IPS-NIHi7 (cell line): ENCODE measurements around the gene CDK14.
"Not testable (repeated sequence)": the region's sequence is repeated elsewhere in the genome, so short reads cannot be mapped to it uniquely, and the experiment has no call there.

ENCODE experiments used
- DNase-seq: peaks from one replicate; pipeline ENCODE4 v3.0.0; 2012; ENCODE audit warnings: mixed read lengths; ENCODE audit errors: extremely low spot score

The CDK14 gene

GRCh38 chr7:90752051-90752450, 155.9 kb downstream of the CDK14 start:
- no peak for DNase-seq

DNA sequence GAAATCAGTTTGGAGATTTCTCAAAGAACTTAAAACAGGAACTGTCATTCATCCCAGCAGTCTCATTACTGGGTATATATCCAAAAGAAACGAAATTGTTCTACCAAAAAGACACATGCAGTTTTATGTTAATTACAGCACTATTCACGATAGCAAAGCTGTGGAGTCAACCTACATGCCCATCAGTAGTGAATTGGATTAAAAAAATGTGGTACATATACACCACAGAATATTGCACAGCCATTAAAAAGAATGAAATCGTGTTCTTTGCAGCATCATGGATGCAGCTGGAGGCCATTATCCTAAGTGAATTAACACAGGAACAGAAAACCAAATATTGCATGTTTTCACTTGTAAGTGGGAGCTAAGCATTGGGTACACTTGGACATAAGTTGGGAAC, 158.9 kb downstream of the CDK14 start:
- no peak for DNase-seq

DNA sequence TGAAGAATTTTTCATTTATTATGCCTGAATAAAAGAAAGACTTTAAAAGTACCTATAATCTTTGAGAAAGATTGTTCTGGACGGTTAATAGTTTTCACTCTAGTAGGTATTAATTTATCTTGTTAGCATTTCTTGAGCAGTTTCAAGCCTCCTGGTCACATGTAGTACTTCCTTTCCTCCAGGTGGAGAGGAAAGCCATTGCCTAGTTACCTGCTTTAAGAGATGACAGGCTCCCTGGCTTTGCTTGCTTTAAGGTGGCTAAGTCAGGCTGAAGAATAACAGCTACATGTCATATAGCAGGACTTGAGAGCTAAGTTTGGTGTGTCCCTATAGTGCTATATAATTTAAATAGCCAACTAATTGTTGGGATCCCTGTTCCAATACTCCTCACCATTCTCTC, 160.2 kb downstream of the CDK14 start:
- no peak for DNase-seq

DNA sequence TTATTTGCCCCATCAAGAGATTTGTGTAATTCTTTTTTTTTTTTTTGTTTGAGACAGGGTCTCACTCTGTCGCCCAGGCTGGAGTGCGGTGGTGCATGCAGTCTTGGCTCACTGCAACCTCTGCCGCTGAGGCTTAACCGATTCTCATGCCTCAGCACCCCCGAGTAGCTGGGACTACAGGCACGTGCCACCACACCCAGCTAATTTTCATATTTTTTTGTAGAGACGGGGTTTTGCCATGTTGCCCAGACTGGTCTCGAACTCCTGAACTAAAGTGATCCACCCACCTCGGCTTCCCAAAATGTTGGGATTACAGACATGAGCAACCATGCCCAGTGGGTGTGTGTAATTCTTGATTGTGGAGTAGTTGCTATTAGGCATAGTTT, 161.4 kb downstream of the CDK14 start:
- not testable (repeated sequence) for DNase-seq

GRCh38 chr7:90758933-90759562, 162.9 kb downstream of the CDK14 start:
- no peak for DNase-seq

- no peak for DNase-seq
Observed at GRCh38 chr7:90759710-90760109, 163.6 kb downstream of the CDK14 start.

- no peak for DNase-seq
Observed at GRCh38 chr7:90760892-90761291, 164.8 kb downstream of the CDK14 start.

DNA sequence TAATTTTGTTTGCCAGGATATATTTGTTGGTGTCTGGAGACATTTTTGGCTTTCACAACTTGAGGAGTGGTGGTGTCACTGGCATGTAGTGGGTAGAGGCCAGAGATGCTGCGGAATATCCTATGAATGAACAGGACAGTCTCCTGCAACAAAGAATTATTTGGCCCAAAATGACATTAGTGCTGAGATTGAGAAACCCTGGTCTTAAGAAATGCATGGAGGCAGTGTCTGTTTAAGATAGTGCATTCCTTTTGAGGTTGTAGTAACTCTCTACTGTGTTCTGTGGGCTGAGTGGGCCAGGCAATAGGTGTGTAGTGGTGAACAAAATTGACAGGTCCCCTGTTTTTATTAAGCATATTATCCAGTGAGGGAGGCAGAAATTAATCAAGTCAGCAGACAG, 165.5 kb downstream of the CDK14 start:
- no peak for DNase-seq

DNA sequence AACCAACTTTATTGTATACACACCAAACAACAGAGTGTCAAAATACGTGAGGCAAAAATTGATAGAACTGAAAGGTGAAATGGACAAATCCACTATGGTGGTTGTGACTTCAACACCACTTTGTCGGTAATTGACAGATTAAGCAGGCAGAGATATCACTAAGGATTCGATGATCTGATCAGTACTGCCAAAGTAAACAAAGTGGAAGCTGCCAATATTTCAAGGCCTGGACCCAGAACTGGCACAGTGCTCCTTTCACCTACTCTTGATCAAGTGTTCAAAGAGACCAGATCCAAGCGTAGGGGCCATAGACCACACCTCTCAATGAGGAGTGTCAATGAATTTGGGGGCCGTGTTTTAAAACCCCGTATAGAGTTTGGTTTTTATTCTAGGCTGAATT, 167.0 kb downstream of the CDK14 start:
- no peak for DNase-seq

- DNase-seq: peak; percentile 38
Observed at GRCh38 chr7:90764848-90765570, 168.9 kb downstream of the CDK14 start.

GRCh38 chr7:90766814-90767564, 170.9 kb downstream of the CDK14 start:
- no peak for DNase-seq

DNA sequence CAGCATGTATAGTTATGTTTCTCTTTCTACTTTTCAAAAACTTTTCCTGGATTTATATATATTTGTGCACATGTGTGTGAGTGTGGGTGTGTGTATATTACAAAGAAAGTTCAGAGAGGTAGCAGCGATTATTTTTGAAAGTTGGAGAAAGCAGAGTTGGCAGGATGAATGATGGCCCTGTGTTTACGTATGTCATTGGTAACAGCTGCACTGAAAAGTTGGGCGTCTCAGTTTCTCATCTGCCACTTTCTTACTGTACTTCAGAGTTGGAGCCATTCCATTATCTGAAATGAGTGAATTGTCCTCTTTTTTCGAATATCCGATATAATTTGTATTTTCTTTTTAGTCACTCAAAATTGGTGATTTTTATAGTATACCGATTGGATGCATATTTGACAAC, 172.2 kb downstream of the CDK14 start:
- no peak for DNase-seq

DNA sequence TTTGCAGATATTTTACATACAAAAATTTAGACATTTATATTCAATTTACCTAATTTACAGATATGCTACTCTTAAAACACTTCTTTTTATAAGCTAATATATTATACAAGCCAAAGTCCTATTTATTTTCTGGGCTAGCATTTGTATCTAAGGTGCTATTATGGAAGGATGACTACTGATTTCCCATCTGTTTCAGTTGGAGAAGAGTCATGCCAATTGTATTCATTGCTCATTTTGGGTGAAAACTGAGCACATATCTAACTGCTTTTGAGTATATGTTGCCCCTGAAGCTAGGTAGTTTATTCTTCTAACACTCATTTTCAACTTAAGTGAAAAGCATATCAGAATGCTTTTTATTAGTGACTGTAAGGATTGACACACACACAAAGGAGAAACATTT, 172.9 kb downstream of the CDK14 start:
- no peak for DNase-seq

- not testable (repeated sequence) for DNase-seq
Observed at GRCh38 chr7:90769566-90769965, 173.4 kb downstream of the CDK14 start.

- DNase-seq: no peak
Observed at GRCh38 chr7:90771281-90771680, 175.2 kb downstream of the CDK14 start.

- DNase-seq: no peak
Observed at GRCh38 chr7:90772410-90772809, 176.3 kb downstream of the CDK14 start.

DNA sequence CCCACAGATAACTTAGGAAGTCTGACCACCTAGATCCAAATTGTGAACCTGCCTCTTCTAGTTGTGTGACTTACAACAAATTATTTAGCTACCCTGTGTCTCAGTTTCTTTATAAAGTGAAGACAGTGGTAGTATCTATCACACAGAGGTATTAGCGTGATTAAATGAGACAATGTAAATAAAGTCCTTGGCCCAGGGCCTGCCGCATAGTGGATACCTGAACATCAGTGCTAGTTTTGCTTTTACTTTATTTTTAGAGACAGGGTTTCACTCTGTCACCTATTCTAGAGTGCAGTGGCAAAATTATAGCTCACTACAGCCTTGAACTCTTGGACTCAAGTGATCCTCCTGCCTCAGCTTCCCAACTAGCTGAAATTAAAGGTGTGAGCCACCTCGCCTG, 177.1 kb downstream of the CDK14 start:
- DNase-seq: no peak

GRCh38 chr7:90774706-90775105, 178.6 kb downstream of the CDK14 start:
- DNase-seq: no peak

DNA sequence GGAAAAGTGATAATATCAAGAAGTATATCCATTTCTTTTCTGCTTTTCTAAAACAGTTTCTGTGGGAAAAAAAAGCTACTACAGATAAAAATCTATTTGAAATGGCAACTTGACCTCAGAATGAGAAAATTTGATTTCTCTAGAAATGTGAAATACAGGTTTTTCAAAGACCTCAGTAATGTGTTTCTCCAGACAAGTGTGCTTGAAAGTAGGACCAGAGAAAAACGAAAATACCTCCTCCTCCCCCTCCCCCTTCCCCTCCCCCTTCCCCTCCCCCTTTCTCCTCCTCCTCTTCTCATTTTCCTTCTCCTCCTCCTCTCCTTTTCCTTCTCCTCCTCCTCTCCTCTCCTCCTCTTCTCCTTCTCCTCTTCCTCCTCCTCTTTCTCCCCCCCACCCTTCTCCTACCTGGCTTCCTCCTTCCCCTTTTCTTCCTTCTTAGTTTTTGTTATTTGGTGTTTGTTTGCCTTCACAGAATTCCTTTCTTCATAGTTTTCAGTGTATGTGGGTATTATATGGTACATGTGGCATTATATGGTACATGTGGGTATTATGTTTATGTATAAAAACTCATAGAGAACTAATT, 179.4 kb downstream of the CDK14 start:
- DNase-seq: no peak

DNA sequence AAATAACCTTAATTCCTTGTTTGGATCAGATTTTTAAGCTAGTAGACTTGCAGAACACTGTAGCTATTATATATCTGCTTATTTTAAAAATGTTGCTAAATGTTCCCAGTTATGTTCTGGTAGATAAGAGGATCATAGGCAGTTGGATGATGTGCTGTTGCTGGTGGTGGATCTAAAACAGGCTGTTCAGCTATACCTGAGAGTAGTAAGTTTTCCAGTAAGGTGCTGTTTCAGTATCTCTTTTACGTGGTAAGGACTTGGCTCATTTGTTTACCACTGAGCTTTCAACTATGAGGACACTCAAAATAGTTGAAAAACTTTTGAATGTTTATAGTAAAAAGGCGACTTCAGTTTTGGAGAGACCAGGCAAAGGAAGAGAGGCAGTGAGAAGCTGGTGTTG, 180.9 kb downstream of the CDK14 start:
- no peak for DNase-seq

DNA sequence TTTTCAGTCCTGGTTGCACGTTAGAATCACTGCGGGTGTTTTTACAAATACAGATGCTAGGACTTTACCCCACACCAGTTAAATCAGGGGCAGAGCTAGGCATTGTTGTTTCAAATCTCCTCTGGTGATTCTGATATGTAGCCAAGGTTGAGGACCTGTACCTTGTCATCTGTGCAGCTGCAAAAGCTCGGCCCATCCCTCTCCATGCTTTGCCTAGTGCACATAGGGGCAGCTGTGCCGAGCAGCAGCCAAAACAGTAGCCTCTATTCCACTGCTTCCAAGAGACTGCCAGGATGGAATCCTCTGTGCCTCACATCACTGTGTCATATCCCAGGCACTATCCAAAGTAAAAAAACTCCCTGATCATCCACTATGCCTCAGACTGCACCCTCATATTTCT, 181.3 kb downstream of the CDK14 start:
- no peak for DNase-seq

- DNase-seq: no peak
Observed at GRCh38 chr7:90777886-90778285, 181.8 kb downstream of the CDK14 start.

DNA sequence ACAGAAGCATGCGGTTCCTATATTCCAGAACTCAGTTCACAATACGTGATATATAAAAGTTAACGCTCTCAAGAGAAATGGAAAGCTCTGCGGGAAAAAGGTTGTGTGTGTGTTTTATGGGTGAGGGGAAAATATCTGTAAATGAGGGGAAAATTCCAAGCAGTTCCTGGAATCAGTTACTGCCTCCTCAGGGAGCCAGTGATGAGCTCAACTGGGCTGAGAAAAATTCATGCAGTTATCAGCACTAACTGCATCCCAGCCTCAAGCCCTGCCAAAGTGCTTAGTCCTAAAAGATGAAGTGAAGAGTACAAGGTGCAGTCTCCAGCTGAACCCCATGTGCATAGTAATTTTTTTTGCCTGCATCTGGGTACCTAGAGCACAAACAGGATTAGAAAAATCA, 191.9 kb downstream of the CDK14 start:
- DNase-seq: no peak
